Airway epithelial cell (primary cell): ENCODE results near the gene STPG2. TPM values are rescaled to one million over a fixed set of nuclear protein-coding genes. Genes with fewer than 3 reads are reported as not detected.

ENCODE experiments used
- total RNA-seq: library from RNA; depleted of rRNA; stranded (reverse); fragments of >200 nt; gene quantifications from 2 replicates; pipeline ENCODE4 v1.2.3, GENCODE V29; 2015

STPG2 gene
- not detected in 2 replicates for total RNA-seq

GRCh38 chr4:98143001-98143899 lies at the start of gene STPG2:
STPG2 (minus strand) TSS chr4:98143476.

Other genes with a start within 250 kb of the STPG2 start
- 36.2 and 47.0 TPM in 2 replicates for gene RAP1GDS1, start 117.9 kb upstream of the STPG2 start, total RNA-seq